ENCODE data around the gene ATL3. TPM values are rescaled to one million over a fixed set of nuclear protein-coding genes. Genes with fewer than 3 reads are reported as not detected.
A peak's percentile ranks its signal among the peaks of the same experiment; 100 is the strongest.
"Not testable (repeated sequence)": the region's sequence is repeated elsewhere in the genome, so short reads cannot be mapped to it uniquely, and the experiment has no call there.

ATL3 gene
- total RNA-seq, 4 donors from 2014 or later = 64.9 to 97.2 (median 70.9) TPM

DNA sequence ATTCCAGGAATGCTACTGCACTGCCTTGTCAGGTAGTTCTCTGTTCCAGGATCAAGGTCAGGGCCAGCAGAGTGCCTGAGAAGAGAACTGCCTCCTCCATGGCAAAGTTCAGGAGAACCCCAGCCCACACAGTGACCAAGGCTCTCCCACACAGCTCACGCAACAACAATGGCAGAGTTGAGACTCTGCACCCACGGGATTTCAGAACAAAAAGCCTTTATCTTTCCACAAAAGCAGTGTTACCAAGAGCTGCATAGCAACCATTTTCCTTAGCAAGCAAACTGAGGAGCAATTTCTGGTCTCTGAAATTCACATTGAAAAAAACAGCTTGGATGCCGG is 68.0 kb downstream of the ATL3 start:
- intact Hi-C loops (cut with DNase I; ENCODE audit: low total_unique reads) = no loop called here
- DNase-seq (ENCODE audit: low spot score in 2 of 2) = peak in 1 of 2 donors; percentile 57
- 45 to 67% methylated on average over 3 of the region's 3 CpGs for WGBS, 2 donors
- H3K4me3 ChIP-seq (ENCODE audit: low read depth, poor library complexity, severe bottlenecking) = no peak overlapping the region
- TF ChIP-seq, protein P1, sequence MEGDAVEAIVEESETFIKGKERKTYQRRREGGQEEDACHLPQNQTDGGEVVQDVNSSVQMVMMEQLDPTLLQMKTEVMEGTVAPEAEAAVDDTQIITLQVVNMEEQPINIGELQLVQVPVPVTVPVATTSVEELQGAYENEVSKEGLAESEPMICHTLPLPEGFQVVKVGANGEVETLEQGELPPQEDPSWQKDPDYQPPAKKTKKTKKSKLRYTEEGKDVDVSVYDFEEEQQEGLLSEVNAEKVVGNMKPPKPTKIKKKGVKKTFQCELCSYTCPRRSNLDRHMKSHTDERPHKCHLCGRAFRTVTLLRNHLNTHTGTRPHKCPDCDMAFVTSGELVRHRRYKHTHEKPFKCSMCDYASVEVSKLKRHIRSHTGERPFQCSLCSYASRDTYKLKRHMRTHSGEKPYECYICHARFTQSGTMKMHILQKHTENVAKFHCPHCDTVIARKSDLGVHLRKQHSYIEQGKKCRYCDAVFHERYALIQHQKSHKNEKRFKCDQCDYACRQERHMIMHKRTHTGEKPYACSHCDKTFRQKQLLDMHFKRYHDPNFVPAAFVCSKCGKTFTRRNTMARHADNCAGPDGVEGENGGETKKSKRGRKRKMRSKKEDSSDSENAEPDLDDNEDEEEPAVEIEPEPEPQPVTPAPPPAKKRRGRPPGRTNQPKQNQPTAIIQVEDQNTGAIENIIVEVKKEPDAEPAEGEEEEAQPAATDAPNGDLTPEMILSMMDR (IDR thresholded peaks at IDR 0.05) = no peak
- TF ChIP-seq POLR2A (IDR thresholded peaks at IDR 0.05) = no peak

DNA sequence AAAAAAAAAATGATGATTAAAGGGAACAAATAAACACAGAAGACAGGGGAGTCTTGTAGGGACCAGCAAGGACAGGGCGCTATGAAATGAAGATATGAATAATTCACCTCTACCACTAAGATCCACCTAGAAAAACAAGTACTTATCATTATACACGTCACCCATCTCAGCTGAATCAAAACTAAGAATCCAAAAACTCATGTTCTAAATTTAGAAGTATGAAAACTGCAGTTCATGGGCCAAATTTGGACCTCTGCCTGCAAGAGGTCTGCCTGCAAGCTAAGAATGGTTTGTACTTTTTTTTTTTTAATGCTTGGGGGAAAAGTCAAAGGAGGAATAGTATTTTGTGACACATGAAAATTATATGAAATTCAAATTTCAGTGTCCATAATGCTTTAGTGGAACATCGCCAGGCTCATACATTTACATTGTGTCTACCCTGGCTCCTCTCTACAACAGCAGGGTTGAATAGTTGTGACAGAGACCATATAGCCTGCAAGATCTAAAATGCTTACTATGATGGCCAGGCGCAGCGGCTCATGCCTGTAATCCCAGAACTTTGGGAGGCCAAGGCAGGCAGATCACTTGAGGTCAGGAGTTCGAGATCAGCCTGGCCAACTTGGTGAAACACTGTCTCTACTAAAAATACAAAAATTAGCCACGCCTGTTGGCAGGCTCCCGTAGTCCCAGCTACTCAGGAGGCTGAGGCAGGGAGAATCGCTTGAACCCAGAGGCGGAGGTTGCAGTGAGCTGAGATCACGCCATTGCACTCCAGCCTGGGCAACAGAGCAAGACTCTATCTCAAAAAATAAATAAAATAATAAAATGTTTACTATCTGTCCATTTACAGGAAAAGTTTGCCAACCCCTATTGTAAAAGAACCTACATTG is 68.6 kb downstream of the ATL3 start:
- intact Hi-C loops (cut with DNase I; ENCODE audit: low total_unique reads); H3K4me3 ChIP-seq (ENCODE audit: low read depth, poor library complexity, severe bottlenecking): not testable (repeated sequence)
- peak in 1 of 2 donors; percentile 14 for DNase-seq (ENCODE audit: low spot score in 2 of 2)
- 80 to 85% methylated on average over 11 of the region's 11 CpGs for WGBS, 2 donors

DNA sequence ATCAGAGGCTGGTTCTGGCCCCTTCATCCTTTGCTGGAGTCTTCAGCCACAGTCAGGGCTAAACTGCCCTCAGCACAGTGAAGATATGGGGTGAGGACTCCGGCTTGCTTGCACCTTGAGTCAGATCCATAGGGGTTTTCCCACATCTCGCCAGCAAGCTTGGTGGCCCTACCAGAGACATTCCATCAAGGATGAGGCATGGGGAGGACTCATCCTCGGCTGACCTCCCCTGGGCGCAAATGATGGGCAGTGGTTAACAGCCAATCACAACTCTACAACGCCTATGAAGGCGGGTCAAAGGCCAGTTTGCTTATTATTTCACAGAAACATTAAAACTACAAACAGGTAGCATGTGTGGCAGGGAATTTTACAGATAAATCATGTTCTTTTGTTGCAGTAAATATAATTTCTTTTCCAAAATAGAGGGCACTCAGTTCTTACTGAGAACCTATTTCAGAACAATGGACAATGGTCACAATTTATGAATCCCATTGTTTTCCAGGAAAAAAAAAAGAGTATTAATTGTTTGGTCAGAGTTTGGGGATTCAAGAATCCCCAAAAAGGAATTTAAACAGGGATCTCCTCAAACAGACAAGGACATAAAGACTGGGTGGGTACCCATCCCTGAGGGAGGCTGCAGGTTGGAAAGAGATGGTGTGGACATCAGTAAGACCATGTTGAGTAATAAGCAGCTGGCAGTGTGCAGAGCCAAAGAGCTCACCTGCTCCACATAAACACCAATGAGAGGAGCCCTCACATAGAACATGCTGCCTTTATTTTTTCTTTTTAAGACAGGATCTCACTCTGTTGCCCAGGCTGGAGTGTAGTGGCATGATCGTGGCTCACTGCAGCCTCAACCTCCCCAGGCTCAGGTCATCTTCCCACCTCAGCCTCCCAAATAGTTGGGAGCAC is 71.7 kb downstream of the ATL3 start:
- H3K4me3 ChIP-seq (ENCODE audit: low read depth, poor library complexity, severe bottlenecking) = no peak overlapping the region
- 77 to 87% methylated on average over 7 of the region's 7 CpGs for WGBS, 2 donors
- no peak for TF ChIP-seq POLR2A (IDR thresholded peaks at IDR 0.05)
- TF ChIP-seq, protein P1 (IDR thresholded peaks at IDR 0.05) = no peak
- DNase-seq (ENCODE audit: low spot score in 2 of 2) = peak in 1 of 2 donors; percentile 53
- intact Hi-C loops (cut with DNase I; ENCODE audit: low total_unique reads) = no loop called here

DNA sequence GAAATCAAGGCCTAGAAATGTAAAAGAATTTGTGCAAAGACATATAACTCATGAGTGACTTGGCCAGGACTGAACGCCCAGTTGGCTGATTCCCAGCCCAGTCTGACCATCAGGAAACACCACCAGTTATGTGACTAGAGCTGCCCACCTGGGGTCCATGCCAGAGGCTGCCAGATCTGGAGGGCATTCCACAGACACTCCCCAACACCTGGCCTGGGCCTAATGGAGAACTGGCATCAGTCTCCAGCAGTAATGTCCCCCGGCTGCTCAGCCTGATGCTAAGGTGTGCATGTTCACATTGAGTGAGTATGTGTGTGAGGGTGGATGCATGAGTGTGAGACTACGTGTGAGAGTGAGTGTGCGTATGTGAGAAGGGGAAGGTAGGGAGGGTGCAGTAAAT is 72.6 kb downstream of the ATL3 start:
- no peak for TF ChIP-seq POLR2A (IDR thresholded peaks at IDR 0.05)
- TF ChIP-seq, protein P1 (IDR thresholded peaks at IDR 0.05) = no peak
- DNase-seq (ENCODE audit: low spot score in 2 of 2) = peak in 1 of 2 donors; percentile 65
- H3K4me3 ChIP-seq (ENCODE audit: low read depth, poor library complexity, severe bottlenecking) = no peak overlapping the region
- intact Hi-C loops (cut with DNase I; ENCODE audit: low total_unique reads) = no loop called here
- WGBS, 2 donors = 83 to 84% methylated on average over 4 of the region's 4 CpGs

DNA sequence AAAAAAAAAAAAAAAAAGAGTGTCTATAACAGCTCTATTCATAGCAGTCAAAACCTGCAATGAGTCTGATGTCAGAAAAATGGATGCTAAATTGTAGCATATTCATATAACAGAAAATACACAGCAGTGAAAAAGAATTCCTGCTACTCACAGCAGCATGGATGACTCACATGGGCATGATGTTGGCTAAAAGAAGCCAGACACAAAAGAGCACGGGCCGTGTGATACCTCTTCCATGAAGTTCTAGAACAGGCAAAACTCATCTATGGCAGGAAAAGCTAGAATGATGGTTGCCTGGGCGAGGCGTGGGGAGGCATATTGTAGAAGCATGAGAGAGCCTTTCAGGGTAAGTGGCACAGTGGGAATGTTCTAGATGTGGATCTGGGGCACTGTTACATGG is 75.9 kb downstream of the ATL3 start:
- intact Hi-C loops (cut with DNase I; ENCODE audit: low total_unique reads) = no loop called here
- no peak overlapping the region for H3K4me3 ChIP-seq (ENCODE audit: low read depth, poor library complexity, severe bottlenecking)
- DNase-seq (ENCODE audit: low spot score in 2 of 2) = no peak
- TF ChIP-seq, protein P1 (IDR thresholded peaks at IDR 0.05) = no peak
- TF ChIP-seq POLR2A (IDR thresholded peaks at IDR 0.05) = no peak
- WGBS, 2 donors = 79 to 84% methylated on average over 4 of the region's 4 CpGs

DNA sequence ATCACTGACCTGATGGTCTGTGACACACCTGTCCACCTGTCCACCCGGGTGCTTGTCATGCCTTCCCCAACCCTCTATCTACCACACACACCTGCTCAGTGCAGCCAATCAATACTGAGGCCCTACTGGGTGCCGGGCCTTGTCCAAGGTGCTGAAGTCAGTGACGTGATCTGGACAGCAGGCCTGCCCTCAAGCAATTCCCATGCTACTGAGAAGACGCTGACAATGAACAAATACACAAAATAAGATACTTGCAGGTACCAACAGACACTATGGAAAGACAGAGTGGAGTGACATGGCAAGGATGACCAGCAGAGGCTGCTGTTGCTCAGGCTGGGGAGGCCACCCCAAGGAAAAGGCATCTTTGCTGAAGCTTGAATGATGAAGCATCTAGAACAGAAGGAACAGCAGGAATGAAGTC is 78.2 kb downstream of the ATL3 start:
- intact Hi-C loops (cut with DNase I; ENCODE audit: low total_unique reads) = no loop called here
- WGBS, 2 donors = 73 to 80% methylated on average over 4 of the region's 4 CpGs
- TF ChIP-seq POLR2A (IDR thresholded peaks at IDR 0.05) = no peak
- TF ChIP-seq, protein P1 (IDR thresholded peaks at IDR 0.05) = no peak
- no peak overlapping the region for H3K4me3 ChIP-seq (ENCODE audit: low read depth, poor library complexity, severe bottlenecking)
- DNase-seq (ENCODE audit: low spot score in 2 of 2) = no peak

Data from lower leg skin (tissue), 4 donors.